T-helper 22 cell (primary cell): ENCODE data around the gene PTH.

Experiments used
- DNase-seq: peaks from one replicate; pipeline ENCODE4 v3.0.0-alpha.2; 2020; ENCODE audit warnings: low read depth

PTH gene

GRCh38 chr11:13448876-13449275 is 46.9 kb downstream of the PTH start:
- DNase-seq = no peak

DNA sequence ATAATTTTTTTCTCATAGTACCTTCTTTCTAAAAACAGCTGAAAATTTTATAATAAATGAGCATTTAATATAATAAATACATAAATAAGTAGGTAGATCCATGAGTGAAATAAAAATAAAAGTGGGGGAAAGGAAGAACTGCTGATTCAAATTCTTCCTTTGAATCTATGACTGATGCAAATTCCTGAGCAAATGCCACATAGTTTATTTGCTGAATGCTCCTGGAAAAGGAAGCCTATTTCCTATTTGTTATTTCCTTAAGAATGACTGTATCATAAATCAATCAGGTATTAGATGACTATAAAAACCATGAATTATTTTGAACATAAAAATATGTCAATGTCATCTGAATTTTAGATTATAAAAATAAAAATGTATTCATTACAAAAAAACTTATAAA is 49.4 kb downstream of the PTH start:
- DNase-seq = no peak

DNA sequence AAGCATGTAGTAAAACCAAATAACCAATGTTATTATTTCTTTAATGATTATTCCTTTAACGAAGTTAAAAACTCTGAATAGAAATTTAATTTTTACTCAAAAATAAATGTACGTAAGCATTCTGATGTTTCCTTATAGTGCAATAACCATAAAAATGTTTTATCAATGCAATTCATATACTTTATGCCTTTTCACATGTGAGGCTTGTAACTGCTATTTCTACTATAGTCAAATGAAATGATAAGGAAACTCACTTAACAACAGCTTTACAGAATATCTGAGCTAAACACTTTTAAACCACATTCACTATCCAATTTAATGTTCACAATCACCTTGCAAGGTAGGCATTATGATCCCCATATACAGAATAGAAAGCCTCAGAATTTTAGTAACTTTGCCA is 50.2 kb downstream of the PTH start:
- DNase-seq = no peak
